ENCODE results near the gene RIPK4. TPM values are rescaled to one million over a fixed set of nuclear protein-coding genes. Genes with fewer than 3 reads are reported as not detected.

Gene RIPK4
- total RNA-seq, 1 experiment from 2014 or later = 67.4 TPM

GRCh38 chr21:41747943-41748738 is 18.7 kb downstream of the RIPK4 start:
- in situ Hi-C loops (cut with HindIII; ENCODE audit: low pct_unique_long_range_greater_than_20kb, low sequenced_read_pairs) (no loop called here), intact Hi-C loops (cut with micrococcal nuclease; ENCODE audit: unreplicated experiment) (no loop called here)
- no peaks in the 10 kb centered on the region for H3K27me3 ChIP-seq (ENCODE audit: control insufficient read depth, insufficient read depth, low read length)
- ChIA-PET POLR2A (no interaction called here), CTCF (interaction anchor here (1.2 kb wide), 1 partner anchor 136 kb away, joined by 4 read pairs; no protein-coding TSS in a partner anchor)
- no peak for ATAC-seq
- no peak for DNase-seq (ENCODE audit: low read depth, low spot score)
- no peaks in the 10 kb centered on the region for H3K9me3 ChIP-seq (ENCODE audit: control insufficient read depth, insufficient read depth, low read depth, low read length)
- TF ChIP-seq TCF7L2 (IDR thresholded peaks at IDR 0.05; ENCODE audit: low read depth, low read length) (no peak), POLR2AphosphoS5 (IDR thresholded peaks at IDR 0.05; ENCODE audit: low read depth, low read length) (no peak), REST (IDR thresholded peaks at IDR 0.05; ENCODE audit: insufficient read depth in 1 of 2, low read depth in 2 of 2, low read length in 1 of 2) (no peak), SIN3A (IDR thresholded peaks at IDR 0.05; ENCODE audit: borderline replicate concordance, insufficient read depth, low read depth, low read length) (no peak)
- TF ChIP-seq, protein P1, sequence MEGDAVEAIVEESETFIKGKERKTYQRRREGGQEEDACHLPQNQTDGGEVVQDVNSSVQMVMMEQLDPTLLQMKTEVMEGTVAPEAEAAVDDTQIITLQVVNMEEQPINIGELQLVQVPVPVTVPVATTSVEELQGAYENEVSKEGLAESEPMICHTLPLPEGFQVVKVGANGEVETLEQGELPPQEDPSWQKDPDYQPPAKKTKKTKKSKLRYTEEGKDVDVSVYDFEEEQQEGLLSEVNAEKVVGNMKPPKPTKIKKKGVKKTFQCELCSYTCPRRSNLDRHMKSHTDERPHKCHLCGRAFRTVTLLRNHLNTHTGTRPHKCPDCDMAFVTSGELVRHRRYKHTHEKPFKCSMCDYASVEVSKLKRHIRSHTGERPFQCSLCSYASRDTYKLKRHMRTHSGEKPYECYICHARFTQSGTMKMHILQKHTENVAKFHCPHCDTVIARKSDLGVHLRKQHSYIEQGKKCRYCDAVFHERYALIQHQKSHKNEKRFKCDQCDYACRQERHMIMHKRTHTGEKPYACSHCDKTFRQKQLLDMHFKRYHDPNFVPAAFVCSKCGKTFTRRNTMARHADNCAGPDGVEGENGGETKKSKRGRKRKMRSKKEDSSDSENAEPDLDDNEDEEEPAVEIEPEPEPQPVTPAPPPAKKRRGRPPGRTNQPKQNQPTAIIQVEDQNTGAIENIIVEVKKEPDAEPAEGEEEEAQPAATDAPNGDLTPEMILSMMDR (IDR thresholded peaks at IDR 0.05) = no peak
- peak overlapping the region; percentile 72 for H3K27ac ChIP-seq (ENCODE audit: low read length)
- peaks cover 28% of the 10 kb centered on the region for H3K36me3 ChIP-seq (ENCODE audit: control insufficient read depth, insufficient read depth, low read length)
- H3K4me3 ChIP-seq (ENCODE audit: low read depth in 2 of 2, low read length in 2 of 2) = no peak overlapping the region
- H3K4me1 ChIP-seq (ENCODE audit: control insufficient read depth, insufficient read depth, low read length) = peaks cover 56% of the 10 kb centered on the region
- no TSS peak for BruUV-seq (replicated peaks)

- Histone ChIP-seq H3K4me3 (ENCODE audit: low read depth in 2 of 2, low read length in 2 of 2) (no peak overlapping the region), H3K27me3 (ENCODE audit: control insufficient read depth, insufficient read depth, low read length) (no peaks in the 10 kb centered on the region), H3K27ac (ENCODE audit: low read length) (peak overlapping the region; percentile 72), H3K4me1 (ENCODE audit: control insufficient read depth, insufficient read depth, low read length) (peaks cover 41% of the 10 kb centered on the region), H3K36me3 (ENCODE audit: control insufficient read depth, insufficient read depth, low read length) (peaks cover 35% of the 10 kb centered on the region), H3K9me3 (ENCODE audit: control insufficient read depth, insufficient read depth, low read depth, low read length) (no peaks in the 10 kb centered on the region)
- in situ Hi-C loops (cut with HindIII; ENCODE audit: low pct_unique_long_range_greater_than_20kb, low sequenced_read_pairs) = no loop called here
- POLR2A ChIA-PET = no interaction called here
- no peak for DNase-seq (ENCODE audit: low read depth, low spot score)
- CTCF ChIA-PET = no interaction called here
- TF ChIP-seq TCF7L2 (IDR thresholded peaks at IDR 0.05; ENCODE audit: low read depth, low read length) = no peak
- no peak for TF ChIP-seq SIN3A (IDR thresholded peaks at IDR 0.05; ENCODE audit: borderline replicate concordance, insufficient read depth, low read depth, low read length)
- no peak; the same call in 1 of the 2 replicates for TF ChIP-seq POLR2AphosphoS5 (IDR thresholded peaks at IDR 0.05; ENCODE audit: low read depth, low read length)
- intact Hi-C loops (cut with micrococcal nuclease; ENCODE audit: unreplicated experiment) = no loop called here
- no peak for ATAC-seq
- BruUV-seq (replicated peaks) = no TSS peak
Observed at GRCh38 chr21:41746744-41747006, 20.2 kb downstream of the RIPK4 start.

Measured in Panc1 (cell line).